Measurements from ENCODE around the gene SCPEP1.
"Not testable (repeated sequence)": the region's sequence is repeated elsewhere in the genome, so short reads cannot be mapped to it uniquely, and the experiment has no call there.

Gene SCPEP1

GRCh38 chr17:56977673-56978395, at the start of gene SCPEP1:
SCPEP1 (plus strand) TSS chr17:56978131; CDS start chr17:56978160, 29 bp downstream.
- DNase-seq, result peak; percentile 69 to 74

GRCh38 chr17:56928586-56928985, 49.3 kb upstream of the SCPEP1 start:
- DNase-seq, result no peak

- DNase-seq, result no peak
Measured at GRCh38 chr17:56929362-56929969, 48.5 kb upstream of the SCPEP1 start.

GRCh38 chr17:56930739-56931337, 47.1 kb upstream of the SCPEP1 start:
- no peak for DNase-seq

- DNase-seq, result no peak
Measured at GRCh38 chr17:56933151-56933745, 44.7 kb upstream of the SCPEP1 start.

- no peak for DNase-seq
Measured at GRCh38 chr17:56933868-56934267, 44.1 kb upstream of the SCPEP1 start.

GRCh38 chr17:56934280-56934679, 43.7 kb upstream of the SCPEP1 start:
- DNase-seq, result no peak

GRCh38 chr17:56935461-56935860, 42.5 kb upstream of the SCPEP1 start:
- no peak for DNase-seq

GRCh38 chr17:56936697-56937322, 41.1 kb upstream of the SCPEP1 start:
- DNase-seq, result no peak

- no peak for DNase-seq
Measured at GRCh38 chr17:56937687-56938086, 40.2 kb upstream of the SCPEP1 start.

GRCh38 chr17:56938206-56938605, 39.7 kb upstream of the SCPEP1 start:
- not testable (repeated sequence) for DNase-seq

GRCh38 chr17:56939869-56940484, 38.0 kb upstream of the SCPEP1 start:
- peak; percentile 58 to 98 for DNase-seq

GRCh38 chr17:56943505-56944125, 34.3 kb upstream of the SCPEP1 start:
- DNase-seq, result no peak

- no peak for DNase-seq
Measured at GRCh38 chr17:56945938-56946505, 31.9 kb upstream of the SCPEP1 start.

- no peak for DNase-seq
Measured at GRCh38 chr17:56947741-56948140, 30.2 kb upstream of the SCPEP1 start.

GRCh38 chr17:56948491-56948890, 29.4 kb upstream of the SCPEP1 start:
- no peak for DNase-seq

GRCh38 chr17:56949595-56949994, 28.3 kb upstream of the SCPEP1 start:
- no peak for DNase-seq

GRCh38 chr17:56956992-56957391, 20.9 kb upstream of the SCPEP1 start:
- DNase-seq, result no peak

- peak; percentile 82 to 99 for DNase-seq
Measured at GRCh38 chr17:56960596-56961538, 17.1 kb upstream of the SCPEP1 start, which contains the start of gene COIL. COIL (minus strand) TSS chr17:56961050; CDS start chr17:56961019, 31 bp downstream.

- DNase-seq, result not testable (repeated sequence)
Measured at GRCh38 chr17:56965241-56965640, 12.7 kb upstream of the SCPEP1 start.

GRCh38 chr17:56965681-56966080, 12.2 kb upstream of the SCPEP1 start:
- DNase-seq, result not testable (repeated sequence)

Data from inflammatory macrophage treated with lipopolysaccharide for 1 hour (primary cell).